Smooth muscle cell (in vitro differentiated cells): Measurements from ENCODE around the gene HCFC2. TPM values are rescaled to one million over a fixed set of nuclear protein-coding genes. Genes with fewer than 3 reads are reported as not detected.

ENCODE experiments used
- DNase-seq: peaks from one replicate; lab custom pipeline; 2025; ENCODE audit not compliant: unreplicated experiment; lab: John Stamatoyannopoulos, UW
- H2AFZ ChIP-seq: fragments of 200-600 bp; sonication (generic); 2 replicates; pipeline ENCODE4 v1.6.0; 2016; ENCODE audit warnings: antibody characterized with exemption, low read depth, mild to moderate bottlenecking
- H3F3A ChIP-seq: fragments of 200-600 bp; sonication (generic); 2 replicates; pipeline ENCODE4 v1.6.0; 2017; ENCODE audit warnings: antibody characterized with exemption, low read depth
- H3K27ac ChIP-seq: fragments of 200-600 bp; sonication (generic); 2 replicates; pipeline ENCODE4 v1.5.1; 2016; ENCODE audit warnings: low read depth, mild to moderate bottlenecking
- H3K27me3 ChIP-seq: fragments of 200-600 bp; sonication (generic); 2 replicates; pipeline ENCODE4 v1.6.1; 2016; ENCODE audit warnings: low read depth, mild to moderate bottlenecking
- H3K36me3 ChIP-seq: fragments of 200-600 bp; sonication (generic); 2 replicates; pipeline ENCODE4 v1.5.1; 2016; ENCODE audit warnings: low read depth
- H3K4me1 ChIP-seq: fragments of 200-600 bp; sonication (generic); 2 replicates; pipeline ENCODE4 v1.5.1; 2016; ENCODE audit warnings: low read depth
- H3K4me2 ChIP-seq: fragments of 200-600 bp; sonication (generic); 2 replicates; pipeline ENCODE4 v1.6.0; 2016; ENCODE audit warnings: mild to moderate bottlenecking
- H3K4me3 ChIP-seq: fragments of 200-600 bp; sonication (generic); 2 replicates; pipeline ENCODE4 v1.5.1; 2016; ENCODE audit warnings: mild to moderate bottlenecking
- H3K79me2 ChIP-seq: fragments of 200-600 bp; sonication (generic); 2 replicates; pipeline ENCODE4 v1.6.0; 2016; ENCODE audit warnings: low read depth, mild to moderate bottlenecking
- H3K9ac ChIP-seq: fragments of 200-600 bp; sonication (generic); 2 replicates; pipeline ENCODE4 v1.6.0; 2016; ENCODE audit warnings: low read depth
- H3K9me3 ChIP-seq: fragments of 200-600 bp; sonication (generic); replicated peaks from 2 replicates; pipeline ENCODE4 v1.5.1; 2016; ENCODE audit warnings: low read depth
- H4K20me1 ChIP-seq: fragments of 200-600 bp; sonication (generic); 2 replicates; pipeline ENCODE4 v1.6.0; 2016; ENCODE audit warnings: low read depth
- WGBS: methylation state at CpG from one replicate; pipeline ENCODE4 v1.1.7; 2016; ENCODE audit warnings: low lambda C conversion rate; 5-methylcytosine and 5-hydroxymethylcytosine counted together
- polyA plus RNA-seq: library from polyadenylated mRNA; unstranded; fragments of >200 nt; fragmentation: Nextera tagmentation; extraction: Ambion mirVana; gene quantifications from 2 replicates; pipeline ENCODE4 v1.2.1, GENCODE V29; 2016
- total RNA-seq: library from RNA; depleted of rRNA; stranded (reverse); fragments of >200 nt; gene quantifications from 2 replicates; pipeline ENCODE4 v1.2.3, GENCODE V29; 2014
- TF ChIP-seq, protein P1 (sequence below): fragments of 200-600 bp; sonication (generic); IDR thresholded peaks from 2 replicates; pipeline ENCODE4 v1.5.1; 2017; ENCODE audit warnings: borderline replicate concordance, mild to moderate bottlenecking, antibody characterized with exemption; ENCODE audit not compliant: insufficient read depth, poor library complexity, severe bottlenecking

Gene HCFC2
- total and polyA plus RNA-seq, 2 experiments from 2014 or later = 9.1 to 17.8 TPM

DNA sequence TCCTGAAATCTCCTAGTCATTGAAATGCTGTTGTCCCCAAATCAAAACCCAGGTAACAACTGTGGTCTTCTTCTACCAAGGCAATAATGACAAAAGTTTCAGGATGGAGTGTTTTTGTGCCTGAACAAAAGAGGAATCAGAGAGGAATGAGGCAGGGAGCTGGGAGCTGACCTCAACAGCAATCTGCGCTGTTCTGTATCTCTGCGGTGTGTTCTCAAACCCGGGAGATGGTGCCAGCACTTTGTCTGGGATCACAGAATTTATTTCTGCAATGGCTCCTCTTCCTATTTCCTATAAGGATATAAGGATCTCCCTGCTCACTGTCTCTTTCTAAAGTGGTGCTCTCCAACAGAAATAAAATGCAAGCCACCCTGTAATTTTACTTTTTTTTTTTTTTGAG is 13.9 kb upstream of the HCFC2 start:
- H3K4me2 ChIP-seq = peak overlapping the region; percentile 90
- H3K79me2 ChIP-seq = no peaks in the 10 kb centered on the region
- no peaks in the 10 kb centered on the region for H4K20me1 ChIP-seq
- peaks cover 5% of the 10 kb centered on the region for H3F3A ChIP-seq
- peak overlapping the region; percentile 64 for H3K27ac ChIP-seq
- WGBS = 46% methylated on average over 3 of the region's 3 CpGs
- no peaks in the 10 kb centered on the region for H3K9me3 ChIP-seq
- H3K9ac ChIP-seq = peak overlapping the region; percentile 27
- H3K4me1 ChIP-seq = peaks cover 4% of the 10 kb centered on the region
- peak overlapping the region; percentile 63 for H3K4me3 ChIP-seq
- H3K27me3 ChIP-seq = peaks cover 7% of the 10 kb centered on the region
- peak overlapping the region; percentile 93 for H2AFZ ChIP-seq
- H3K36me3 ChIP-seq = no peaks in the 10 kb centered on the region
- TF ChIP-seq, protein P1, sequence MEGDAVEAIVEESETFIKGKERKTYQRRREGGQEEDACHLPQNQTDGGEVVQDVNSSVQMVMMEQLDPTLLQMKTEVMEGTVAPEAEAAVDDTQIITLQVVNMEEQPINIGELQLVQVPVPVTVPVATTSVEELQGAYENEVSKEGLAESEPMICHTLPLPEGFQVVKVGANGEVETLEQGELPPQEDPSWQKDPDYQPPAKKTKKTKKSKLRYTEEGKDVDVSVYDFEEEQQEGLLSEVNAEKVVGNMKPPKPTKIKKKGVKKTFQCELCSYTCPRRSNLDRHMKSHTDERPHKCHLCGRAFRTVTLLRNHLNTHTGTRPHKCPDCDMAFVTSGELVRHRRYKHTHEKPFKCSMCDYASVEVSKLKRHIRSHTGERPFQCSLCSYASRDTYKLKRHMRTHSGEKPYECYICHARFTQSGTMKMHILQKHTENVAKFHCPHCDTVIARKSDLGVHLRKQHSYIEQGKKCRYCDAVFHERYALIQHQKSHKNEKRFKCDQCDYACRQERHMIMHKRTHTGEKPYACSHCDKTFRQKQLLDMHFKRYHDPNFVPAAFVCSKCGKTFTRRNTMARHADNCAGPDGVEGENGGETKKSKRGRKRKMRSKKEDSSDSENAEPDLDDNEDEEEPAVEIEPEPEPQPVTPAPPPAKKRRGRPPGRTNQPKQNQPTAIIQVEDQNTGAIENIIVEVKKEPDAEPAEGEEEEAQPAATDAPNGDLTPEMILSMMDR = no peak
- DNase-seq = no peak

DNA sequence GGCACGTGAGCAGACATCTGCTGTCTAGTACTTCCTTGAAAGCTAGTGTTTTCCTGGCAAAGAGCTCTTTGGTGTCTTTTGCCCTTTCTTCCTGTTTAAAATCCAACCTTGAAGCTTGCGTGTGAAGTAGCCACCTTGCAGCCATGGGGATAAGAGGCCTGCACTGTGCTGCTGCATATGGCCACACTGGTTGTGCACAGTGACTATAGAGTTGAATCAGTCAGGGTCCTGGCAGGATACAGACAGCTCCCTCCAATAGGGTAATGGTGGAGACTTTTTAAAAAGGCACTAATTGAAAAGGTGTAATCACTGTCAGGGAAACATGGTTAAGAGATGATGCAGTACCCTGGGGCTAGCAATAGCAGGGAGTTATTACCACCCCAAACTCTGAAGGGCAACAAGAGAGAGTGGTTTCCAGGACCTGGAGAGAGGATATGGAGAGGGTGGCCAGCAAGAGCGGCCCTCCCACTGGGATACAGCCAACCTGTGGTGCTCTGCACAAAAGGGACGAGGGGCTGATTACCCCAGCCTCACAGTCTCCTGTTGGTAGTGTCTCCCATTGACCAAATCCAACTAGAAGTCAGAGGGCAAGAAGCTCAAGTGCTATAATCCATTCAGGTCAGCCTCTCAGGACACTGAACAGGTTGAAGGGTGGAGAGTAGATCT is 9.5 kb upstream of the HCFC2 start:
- Histone ChIP-seq H3K9me3 (no peaks in the 10 kb centered on the region), H3K27ac (no peak overlapping the region), H3K36me3 (no peaks in the 10 kb centered on the region), H2AFZ (no peak overlapping the region), H3K4me2 (no peak overlapping the region), H4K20me1 (no peaks in the 10 kb centered on the region), H3K9ac (no peak overlapping the region), H3F3A (peaks cover under 1% of the 10 kb centered on the region), H3K4me1 (peaks cover 4% of the 10 kb centered on the region), H3K79me2 (no peaks in the 10 kb centered on the region), H3K27me3 (peaks cover 8% of the 10 kb centered on the region), H3K4me3 (no peak overlapping the region)
- 64% methylated on average over 4 of the region's 4 CpGs for WGBS
- TF ChIP-seq, protein P1 = no peak
- DNase-seq = no peak

DNA sequence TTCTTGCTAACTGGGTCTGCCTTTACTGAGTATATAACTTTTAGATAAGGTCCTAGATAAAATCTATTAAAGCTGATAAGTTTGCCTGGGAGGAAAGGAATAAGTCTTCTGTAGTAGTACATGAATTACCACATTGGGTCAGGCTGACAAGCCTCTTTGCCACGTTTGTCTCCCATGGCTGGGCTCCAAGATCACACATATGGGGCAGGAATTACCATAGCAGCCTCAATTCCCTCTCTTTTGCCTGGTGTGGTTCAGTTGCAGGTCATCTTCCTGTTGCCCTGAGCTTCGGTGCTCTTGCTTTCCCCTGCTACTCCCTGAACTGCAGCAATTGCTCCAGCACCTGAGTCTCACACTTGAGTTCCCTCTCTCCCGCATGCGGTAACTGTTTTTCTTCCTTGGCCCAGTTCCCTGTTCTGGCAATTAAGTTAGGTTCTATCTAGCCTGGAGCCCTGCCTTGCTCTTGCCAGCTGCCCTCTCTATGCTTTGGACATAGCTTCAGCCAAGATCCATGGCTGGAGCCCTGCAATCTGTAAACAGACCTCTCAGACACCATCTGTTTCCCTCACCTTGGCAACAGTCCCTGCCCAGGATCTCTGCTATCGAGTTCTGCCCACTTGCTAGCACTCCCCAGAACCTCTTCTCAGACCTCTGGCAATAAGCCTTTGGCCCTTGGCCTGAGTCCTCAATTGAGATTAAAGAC is 8.5 kb upstream of the HCFC2 start:
- H3K4me2 ChIP-seq = no peak overlapping the region
- H3K36me3 ChIP-seq = no peaks in the 10 kb centered on the region
- H3K9ac ChIP-seq = no peak overlapping the region
- H3K27ac ChIP-seq = no peak overlapping the region
- H3K4me3 ChIP-seq = no peak overlapping the region
- no peaks in the 10 kb centered on the region for H3F3A ChIP-seq
- peaks cover 14% of the 10 kb centered on the region for H3K27me3 ChIP-seq
- no peak overlapping the region for H2AFZ ChIP-seq
- no peaks in the 10 kb centered on the region for H3K4me1 ChIP-seq
- no peaks in the 10 kb centered on the region for H4K20me1 ChIP-seq
- H3K79me2 ChIP-seq = no peaks in the 10 kb centered on the region
- 76% methylated on average over 5 of the region's 5 CpGs for WGBS
- TF ChIP-seq, protein P1 = no peak
- DNase-seq = no peak
- no peaks in the 10 kb centered on the region for H3K9me3 ChIP-seq
